Retina (tissue), 1 donor: Measurements from ENCODE around the gene CDKN2D.

Source experiments
- DNase-seq: peaks from one replicate; pipeline ENCODE4 v3.0.0-alpha.2; 2016

CDKN2D gene

GRCh38 chr19:10518444-10519361, 50.1 kb downstream of the CDKN2D start:
- DNase-seq, result peak; percentile 11

- peak; percentile 24 for DNase-seq
Observed at GRCh38 chr19:10517760-10518443, 50.9 kb downstream of the CDKN2D start.

- DNase-seq, result no peak
Observed at GRCh38 chr19:10517361-10517759, 51.4 kb downstream of the CDKN2D start, which contains the start of gene S1PR5. Gene S1PR5 (minus strand): TSS chr19:10517447. CDS start chr19:10515011, 2,436 bp downstream.

- no peak for DNase-seq
Observed at GRCh38 chr19:10516671-10517286, 52.0 kb downstream of the CDKN2D start.
